Adrenal gland (tissue), 12 donors: ENCODE measurements around the gene ATRN. TPM values are rescaled to one million over a fixed set of nuclear protein-coding genes. Genes with fewer than 3 reads are reported as not detected.

Experiments used
- DNase-seq, 7 donors: peaks; one replicate each; pipeline ENCODE4 v3.0.0-alpha.2; 2019 to 2020
- H3K27ac ChIP-seq, 5 donors: fragments of 200-600 bp; sonication (generic) in 4 of 5; 1 replicate in 3 of 5; 2 replicates in 2 of 5; pipeline versions ENCODE4 v1.5.1 to v1.8.0; 2016 to 2020; ENCODE audit warnings: mild to moderate bottlenecking in 1 of 5
- H3K27me3 ChIP-seq: fragments of 200-600 bp; 2 replicates; pipeline ENCODE4 v1.8.0; 2021
- H3K36me3 ChIP-seq, 2 donors: fragments of 200-600 bp; replicated peaks in 1 of 2; 1 replicate in 1 of 2; 2 replicates in 1 of 2; pipeline versions ENCODE4 v1.5.1 to v1.8.0; 2018 to 2022
- H3K4me1 ChIP-seq, 2 donors: fragments of 200-600 bp; replicated peaks in 1 of 2; 1 replicate in 1 of 2; 2 replicates in 1 of 2; pipeline versions ENCODE4 v1.5.1 to v1.8.0; 2018 to 2021
- H3K4me3 ChIP-seq, 4 donors: fragments of 200-600 bp; sonication (generic) in 3 of 4; one replicate each; pipeline ENCODE4 v1.5.1; 2016 to 2018
- H3K9me3 ChIP-seq, 3 donors: fragments of 200-600 bp; sonication (generic) in 1 of 3; replicated peaks in 1 of 3; 1 replicate in 2 of 3; 2 replicates in 1 of 3; pipeline versions ENCODE4 v1.5.1 to v1.8.0; 2016 to 2021
- CTCF ChIP-seq, 6 experiments: fragments of 450-650 bp in 4 of 6; fragments of 200-600 bp in 2 of 6; sonication (generic) in 1 of 6; IDR thresholded peaks; 1 replicate in 5 of 6; 2 replicates in 1 of 6; pipeline versions ENCODE4 v1.5.1 to v1.8.0; 2016 to 2021; ENCODE audit warnings: antibody characterized with exemption in 6 of 6, mild to moderate bottlenecking in 2 of 6, moderate library complexity in 1 of 6
- POLR2A ChIP-seq, 2 donors: fragments of 450-650 bp; IDR thresholded peaks; one replicate each; pipeline ENCODE4 v1.6.1; 2017; ENCODE audit warnings: antibody characterized with exemption in 2 of 2, mild to moderate bottlenecking in 2 of 2, moderate library complexity in 1 of 2
- WGBS, 4 donors: extraction: QIAGEN DNeasy Blood & Tissue Kit in 2 of 4; methylation state at CpG; one replicate each; pipeline versions ENCODE4 v1.1.5 to v1.1.7; 2013 to 2017; 5-methylcytosine and 5-hydroxymethylcytosine counted together
- intact Hi-C, 2 donors: fragments of 100-400 bp; cut with DNase I; formaldehyde crosslinking; loops; one replicate each; pipeline versions ENCODE4 v1.14.1 to v1.15.0; 2022 to 2023
- polyA plus RNA-seq, 3 donors: library from polyadenylated mRNA; stranded (reverse); fragments of 200-250 nt in 2 of 3; fragments of 350-450 nt in 1 of 3; fragmentation: Illumina TruSeq in 1 of 3; extraction: RNeasy Lipid Tissue Mini Kit (QIAGEN cat#74804) in 1 of 3; gene quantifications; one replicate each; pipeline ENCODE4 v1.2.3, GENCODE V29; 2013 to 2014
- total RNA-seq, 9 donors: library from RNA; depleted of rRNA in 4 of 9; stranded (reverse); fragments of >200 nt in 4 of 9; fragments of 120-200 nt in 1 of 9; fragmentation: NEBNext Ultra II Directional in 1 of 9; extraction: Animal tissue kit (Norgen Biotek cat#: 25700) in 1 of 9; gene quantifications; one replicate each; pipeline versions ENCODE4 v1.1.0 to v1.2.4, GENCODE V29; 2013 to 2023
- donor health status: healthy with polysubstance abuse.
- donor health status: Bipolar disorder and iron deficiency.
- donor health status: DM: yes; HTN: yes; CAD: no.
- donor health status: DM: no; HTN: no; CAD: no.
- donor health status: DM: no; HTN: no; CAD: no.
- donor health status: DM: yes; HTN: yes; CAD: no.

Gene ATRN
- total and polyA plus RNA-seq, 12 donors = 6.2 to 81.1 (median 51.6) TPM

- H3K9me3 ChIP-seq = no peaks in the 10 kb centered on the region
- no peak overlapping the region for H3K4me3 ChIP-seq
- no peak for DNase-seq
- TF ChIP-seq POLR2A (IDR thresholded peaks at IDR 0.05) = no peak
- no peak overlapping the region for H3K27ac ChIP-seq
- no peaks in the 10 kb centered on the region for H3K4me1 ChIP-seq
- H3K36me3 ChIP-seq = no peaks in the 10 kb centered on the region
- no peaks in the 10 kb centered on the region for H3K27me3 ChIP-seq
- 80 to 90% (median 88%) methylated on average over 2 of the region's 2 CpGs for WGBS, 4 donors
- intact Hi-C loops = no loop called here
These were observed 33.8 kb upstream of the ATRN start for GRCh38 chr20:3436864-3437574.

- 89 to 96% (median 93%) methylated on average over 8 of the region's 8 CpGs for WGBS, 4 donors
- TF ChIP-seq CTCF (IDR thresholded peaks at IDR 0.05) (no peak), POLR2A (IDR thresholded peaks at IDR 0.05) (no peak)
These were observed 24.0 kb upstream of the ATRN start for GRCh38 chr20:3446779-3447178.

GRCh38 chr20:3447321-3447720 lies 23.5 kb upstream of the ATRN start:
- no peak overlapping the region for H3K27ac ChIP-seq
- no peaks in the 10 kb centered on the region for H3K36me3 ChIP-seq
- no peak overlapping the region for H3K4me3 ChIP-seq
- TF ChIP-seq POLR2A (IDR thresholded peaks at IDR 0.05) = no peak
- TF ChIP-seq CTCF (IDR thresholded peaks at IDR 0.05) = no peak
- intact Hi-C loops = no loop called here
- H3K4me1 ChIP-seq = no peaks in the 10 kb centered on the region
- H3K27me3 ChIP-seq = no peaks in the 10 kb centered on the region
- WGBS, 4 donors = 79 to 85% (median 82%) methylated on average over 2 of the region's 2 CpGs
- H3K9me3 ChIP-seq = no peaks in the 10 kb centered on the region
- no peak for DNase-seq

More at GRCh38 chr20:3446779-3447178, 24.0 kb upstream of the ATRN start:
- DNase-seq = no peak
- H3K9me3 ChIP-seq = no peaks in the 10 kb centered on the region
- no peaks in the 10 kb centered on the region for H3K4me1 ChIP-seq
- no peaks in the 10 kb centered on the region for H3K27me3 ChIP-seq
- H3K27ac ChIP-seq = no peak overlapping the region
- H3K36me3 ChIP-seq = no peaks in the 10 kb centered on the region
- intact Hi-C loops = no loop called here
- no peak overlapping the region for H3K4me3 ChIP-seq

GRCh38 chr20:3449319-3449718 lies 21.5 kb upstream of the ATRN start:
- 62 to 80% (median 73%) methylated on average over 1 of the region's 1 CpG for WGBS, 4 donors
- Histone ChIP-seq H3K4me3 (no peak overlapping the region), H3K36me3 (no peaks in the 10 kb centered on the region), H3K27ac (no peak overlapping the region), H3K4me1 (no peaks in the 10 kb centered on the region), H3K9me3 (no peaks in the 10 kb centered on the region), H3K27me3 (no peaks in the 10 kb centered on the region)
- no peak for TF ChIP-seq CTCF (IDR thresholded peaks at IDR 0.05)
- TF ChIP-seq POLR2A (IDR thresholded peaks at IDR 0.05) = no peak
- DNase-seq = no peak
- intact Hi-C loops = no loop called here

- Histone ChIP-seq H3K27me3 (no peaks in the 10 kb centered on the region), H3K4me3 (no peak overlapping the region), H3K27ac (no peak overlapping the region), H3K36me3 (no peaks in the 10 kb centered on the region), H3K4me1 (no peaks in the 10 kb centered on the region), H3K9me3 (no peaks in the 10 kb centered on the region)
- TF ChIP-seq POLR2A (IDR thresholded peaks at IDR 0.05) = no peak
- TF ChIP-seq CTCF (IDR thresholded peaks at IDR 0.05) = no peak
- intact Hi-C loops = no loop called here
- no peak for DNase-seq
- WGBS, 4 donors = 75 to 81% (median 78%) methylated on average over 2 of the region's 2 CpGs
These were observed 18.7 kb upstream of the ATRN start for GRCh38 chr20:3452136-3452535.
